Inferior parietal cortex (tissue), 1 donor: ENCODE results near the gene RDX.
"Not testable (repeated sequence)": the region's sequence is repeated elsewhere in the genome, so short reads cannot be mapped to it uniquely, and the experiment has no call there.

Experiments used
- DNase-seq: peaks from one replicate; pipeline ENCODE4 v3.0.0-alpha.2; 2016; ENCODE audit errors: extremely low spot score

RDX gene

GRCh38 chr11:110200241-110200640, 96.2 kb downstream of the RDX start:
- DNase-seq: no peak

GRCh38 chr11:110199184-110199981, 97.0 kb downstream of the RDX start:
- DNase-seq: no peak

- no peak for DNase-seq
These were observed 98.2 kb downstream of the RDX start for GRCh38 chr11:110198031-110198729.

GRCh38 chr11:110196884-110197420, 99.5 kb downstream of the RDX start:
- no peak for DNase-seq

GRCh38 chr11:110196241-110196754, 100.1 kb downstream of the RDX start:
- DNase-seq: no peak

- DNase-seq: not testable (repeated sequence)
These were observed 102.1 kb downstream of the RDX start for GRCh38 chr11:110194211-110194766.

GRCh38 chr11:110192604-110193282, 103.7 kb downstream of the RDX start:
- DNase-seq: not testable (repeated sequence)

GRCh38 chr11:110190885-110191284, 105.5 kb downstream of the RDX start:
- DNase-seq: no peak

GRCh38 chr11:110187731-110188130, 108.7 kb downstream of the RDX start:
- DNase-seq: no peak

GRCh38 chr11:110186867-110187266, 109.5 kb downstream of the RDX start:
- DNase-seq: no peak

GRCh38 chr11:110186456-110186855, 110.0 kb downstream of the RDX start:
- no peak for DNase-seq

GRCh38 chr11:110185599-110185998, 110.8 kb downstream of the RDX start:
- DNase-seq: no peak

GRCh38 chr11:110185121-110185591, 111.3 kb downstream of the RDX start:
- peak; percentile 29 for DNase-seq

- DNase-seq: no peak
These were observed 112.0 kb downstream of the RDX start for GRCh38 chr11:110184456-110184855.

- DNase-seq: no peak
These were observed 113.5 kb downstream of the RDX start for GRCh38 chr11:110182886-110183285.

- DNase-seq: no peak
These were observed 117.3 kb downstream of the RDX start for GRCh38 chr11:110179064-110179463.

GRCh38 chr11:110177086-110177456, 119.3 kb downstream of the RDX start:
- no peak for DNase-seq

- DNase-seq: no peak
These were observed 119.9 kb downstream of the RDX start for GRCh38 chr11:110176366-110177085.

- DNase-seq: no peak
These were observed 121.6 kb downstream of the RDX start for GRCh38 chr11:110174645-110175310.
